ENCODE measurements around the gene CXCL3.

CXCL3 gene

DNA sequence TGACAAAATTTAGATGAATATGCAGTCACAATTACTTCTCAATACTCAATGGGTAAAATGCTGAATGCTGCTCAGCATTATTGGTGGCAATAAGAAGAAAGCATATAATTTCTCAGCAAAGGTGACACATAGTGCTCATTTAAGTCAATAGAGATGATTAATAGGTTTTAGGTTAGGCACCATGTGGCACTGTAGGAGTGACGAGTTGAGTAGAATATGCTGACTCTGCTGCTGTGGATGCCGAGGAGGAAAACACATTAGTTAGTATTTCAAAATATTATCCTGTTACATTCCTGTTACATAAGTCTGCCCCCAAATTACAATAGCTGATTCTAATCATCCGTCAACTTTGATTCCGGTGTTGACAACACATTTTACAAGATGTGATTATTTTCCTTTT, 26.4 kb downstream of the CXCL3 start:
- DNase-seq = no peak

GRCh38 chr4:74009307-74009706, 29.2 kb downstream of the CXCL3 start:
- DNase-seq = no peak

DNA sequence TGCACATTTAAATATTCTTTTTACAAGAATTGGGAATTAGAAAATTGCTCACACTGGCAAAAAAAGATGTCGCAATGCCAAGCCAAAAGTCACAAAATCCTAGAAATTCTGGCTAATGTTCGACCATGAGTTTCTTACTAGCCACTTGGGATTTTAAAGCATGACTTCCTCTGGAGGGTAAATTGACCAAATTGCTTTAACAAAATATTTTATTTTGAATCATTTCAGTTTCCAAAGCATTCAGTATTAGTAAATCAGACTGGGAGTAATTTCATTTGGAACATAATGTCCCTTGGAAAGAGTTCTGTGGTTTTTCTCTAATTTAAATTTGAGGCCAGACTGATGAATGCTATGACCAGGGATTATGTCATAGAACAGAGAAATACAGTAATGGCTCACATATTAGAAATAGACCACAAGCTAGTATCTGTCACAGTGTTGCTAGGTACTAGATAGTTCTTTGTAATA, 32.4 kb downstream of the CXCL3 start:
- peak; percentile 69 for DNase-seq

- DNase-seq = no peak
Measured at GRCh38 chr4:74005528-74005927, 33.0 kb downstream of the CXCL3 start.

DNA sequence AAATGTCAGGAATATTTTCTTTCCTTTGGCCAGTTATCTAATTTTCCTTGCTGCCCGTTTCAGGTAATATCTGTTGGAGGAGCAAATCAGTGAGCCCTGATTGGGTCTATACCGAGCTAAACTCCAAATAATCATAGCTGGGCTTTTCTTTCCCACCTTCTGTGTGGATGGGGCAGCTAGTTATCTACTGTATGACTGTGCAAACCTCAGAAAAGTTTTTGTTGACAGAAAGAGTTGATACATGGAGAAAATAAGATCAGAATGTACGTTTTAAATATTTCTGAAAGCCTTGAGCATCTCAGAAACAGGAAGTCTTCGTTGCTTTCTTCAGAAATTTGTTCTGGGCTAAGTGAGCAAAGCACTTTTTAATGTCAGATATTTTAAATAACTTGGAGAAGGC, 33.8 kb downstream of the CXCL3 start:
- DNase-seq = no peak

- DNase-seq = no peak
Measured at GRCh38 chr4:74000301-74000700, 38.2 kb downstream of the CXCL3 start.

- DNase-seq = peak; percentile 64
Measured at GRCh38 chr4:73998040-73999011, 40.2 kb downstream of the CXCL3 start, which contains the start of gene CXCL5. TSS of gene CXCL5 (minus strand) at chr4:73998677. CDS start at chr4:73998581, 96 bp downstream.

DNA sequence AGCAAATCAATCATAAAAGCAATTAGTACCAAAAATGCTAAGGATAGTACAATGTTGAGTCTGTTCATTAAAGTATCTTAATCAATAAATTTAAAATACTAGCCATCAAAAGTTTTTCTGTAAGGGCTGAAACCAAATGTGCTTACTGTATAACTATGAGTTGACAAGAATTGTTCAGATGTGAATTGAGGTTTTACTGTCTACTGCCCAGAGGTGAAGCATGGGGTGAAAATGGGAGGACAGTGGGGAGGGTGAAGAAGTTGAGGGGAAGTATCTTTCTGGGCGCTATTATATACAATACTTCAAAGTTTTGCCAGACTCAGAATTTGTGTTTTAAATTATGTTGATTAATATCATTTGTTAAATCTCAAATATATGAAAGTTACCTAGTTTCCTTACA, 46.4 kb downstream of the CXCL3 start:
- DNase-seq = no peak

- no peak for DNase-seq
Measured at GRCh38 chr4:73991742-73992000, 46.8 kb downstream of the CXCL3 start.

DNA sequence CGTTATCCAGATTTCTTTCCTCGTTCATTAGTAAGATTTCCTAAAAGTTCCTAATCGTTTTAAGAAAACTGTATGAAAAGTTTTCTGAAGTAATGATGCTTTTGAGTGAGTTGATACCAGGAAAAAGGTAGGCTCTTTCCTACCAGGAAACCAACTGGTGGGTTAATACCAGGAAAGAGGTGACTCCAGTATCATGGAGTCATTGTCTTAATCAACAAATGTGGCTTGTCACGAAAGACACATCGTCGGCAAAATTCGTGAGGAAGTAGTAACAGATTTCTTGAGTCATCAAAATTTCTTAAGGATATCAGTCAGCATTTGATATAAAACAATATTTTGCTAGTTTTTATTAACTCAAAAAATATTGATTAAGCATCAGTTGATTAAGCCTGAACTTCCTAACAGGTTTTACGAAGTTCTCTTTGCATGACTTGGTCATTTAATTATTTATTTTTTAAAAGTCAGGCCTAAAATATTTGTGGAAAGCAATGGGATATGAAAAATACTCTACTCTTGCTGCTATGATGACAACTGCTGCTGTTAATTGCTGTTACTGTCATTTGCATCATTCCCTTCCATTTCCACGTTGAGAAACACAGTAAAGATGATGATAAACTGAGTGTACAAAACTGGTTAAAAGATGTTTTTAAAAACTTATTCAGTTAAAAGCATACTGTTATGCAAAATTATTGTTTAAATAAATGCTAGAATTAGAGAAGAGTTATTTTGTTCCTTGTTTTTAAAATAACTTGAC, 47.3 kb downstream of the CXCL3 start:
- DNase-seq = no peak

DNA sequence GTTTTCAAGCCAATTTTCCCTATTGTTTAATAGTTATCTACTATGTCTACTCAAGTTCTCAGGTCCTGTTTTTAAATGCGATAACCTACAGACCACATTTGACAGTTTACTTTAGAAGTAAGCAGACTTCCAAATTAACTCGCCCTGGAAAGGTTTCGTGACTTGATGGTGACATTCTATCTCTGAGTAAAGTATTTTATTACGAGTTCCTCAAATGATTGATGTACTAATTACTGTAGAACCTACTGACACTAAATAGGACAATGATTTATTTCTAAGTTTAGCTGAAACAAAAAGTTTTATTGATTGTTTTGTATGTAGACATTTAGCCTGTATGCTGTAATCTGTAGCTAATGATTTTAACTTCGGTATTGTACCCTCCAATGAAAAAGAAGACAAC, 48.6 kb downstream of the CXCL3 start:
- no peak for DNase-seq

DNA sequence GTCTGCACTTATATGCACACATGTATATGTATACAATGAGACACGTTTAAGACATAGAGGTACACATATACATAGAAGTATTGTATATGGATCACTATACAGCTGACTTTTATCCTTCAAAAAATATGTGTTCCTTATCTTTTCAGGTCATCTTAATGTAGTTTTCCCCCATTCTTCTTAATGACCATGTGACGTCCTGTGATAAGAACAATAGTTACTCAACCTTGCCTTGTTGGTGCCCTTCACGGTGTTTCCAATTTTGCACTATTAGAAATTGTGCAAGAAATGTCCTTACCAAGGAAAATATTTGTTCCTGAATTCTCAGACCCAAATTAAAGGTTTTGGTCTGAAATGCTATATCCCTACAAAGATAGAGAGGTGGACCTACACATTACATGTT, 49.5 kb downstream of the CXCL3 start:
- no peak for DNase-seq

GRCh38 chr4:73988061-73988460, 50.4 kb downstream of the CXCL3 start, which contains the start of gene PPBP:
TSS of gene PPBP (minus strand) at chr4:73988190. CDS start at chr4:73988103, 87 bp downstream.
- no peak for DNase-seq
